ENCODE data around the gene ZCCHC2. TPM values are rescaled to one million over a fixed set of nuclear protein-coding genes. Genes with fewer than 3 reads are reported as not detected.

ZCCHC2 gene
- total RNA-seq, 1 experiment from 2014 or later, result 11.5 TPM

DNA sequence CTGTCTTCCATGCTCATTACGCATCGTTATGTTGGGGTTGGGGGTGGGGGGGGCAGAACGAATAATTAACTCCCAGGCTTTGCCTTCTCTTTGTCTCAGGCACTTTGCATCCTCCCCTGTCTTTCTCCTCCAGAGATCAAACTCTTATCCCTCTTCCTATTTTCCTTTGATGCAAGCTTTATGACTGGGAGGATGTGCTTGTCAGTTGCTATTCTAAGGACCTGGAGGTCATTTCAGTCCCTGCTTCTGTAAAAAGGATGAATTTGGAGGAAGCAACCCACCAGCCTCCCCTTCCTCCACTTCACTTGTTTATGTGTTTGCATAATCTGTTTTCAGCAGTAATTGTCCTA lies 87.5 kb downstream of the ZCCHC2 start:
- Histone ChIP-seq H3K4me1 (ENCODE audit: insufficient read depth, low read length, poor library complexity, severe bottlenecking) (no peaks in the 10 kb centered on the region), H3K9me3 (ENCODE audit: low read depth, low read length, poor library complexity, severe bottlenecking) (no peaks in the 10 kb centered on the region), H3K27me3 (replicated peaks; ENCODE audit: insufficient read depth, low read depth, low read length, poor library complexity) (peaks cover 8% of the 10 kb centered on the region), H3K27ac (ENCODE audit: low read depth, low read length, poor library complexity, severe bottlenecking) (no peak overlapping the region), H3K36me3 (ENCODE audit: insufficient read depth, low read length, poor library complexity, severe bottlenecking) (no peaks in the 10 kb centered on the region), H3K4me3 (ENCODE audit: low read depth, low read length, poor library complexity, severe bottlenecking) (no peak overlapping the region)
- no TSS peak for BruUV-seq (replicated peaks)
- no peak for TF ChIP-seq EZH2 (IDR thresholded peaks at IDR 0.05; ENCODE audit: borderline replicate concordance, low read depth, low read length, poor library complexity, severe bottlenecking)
- TF ChIP-seq, protein P1, sequence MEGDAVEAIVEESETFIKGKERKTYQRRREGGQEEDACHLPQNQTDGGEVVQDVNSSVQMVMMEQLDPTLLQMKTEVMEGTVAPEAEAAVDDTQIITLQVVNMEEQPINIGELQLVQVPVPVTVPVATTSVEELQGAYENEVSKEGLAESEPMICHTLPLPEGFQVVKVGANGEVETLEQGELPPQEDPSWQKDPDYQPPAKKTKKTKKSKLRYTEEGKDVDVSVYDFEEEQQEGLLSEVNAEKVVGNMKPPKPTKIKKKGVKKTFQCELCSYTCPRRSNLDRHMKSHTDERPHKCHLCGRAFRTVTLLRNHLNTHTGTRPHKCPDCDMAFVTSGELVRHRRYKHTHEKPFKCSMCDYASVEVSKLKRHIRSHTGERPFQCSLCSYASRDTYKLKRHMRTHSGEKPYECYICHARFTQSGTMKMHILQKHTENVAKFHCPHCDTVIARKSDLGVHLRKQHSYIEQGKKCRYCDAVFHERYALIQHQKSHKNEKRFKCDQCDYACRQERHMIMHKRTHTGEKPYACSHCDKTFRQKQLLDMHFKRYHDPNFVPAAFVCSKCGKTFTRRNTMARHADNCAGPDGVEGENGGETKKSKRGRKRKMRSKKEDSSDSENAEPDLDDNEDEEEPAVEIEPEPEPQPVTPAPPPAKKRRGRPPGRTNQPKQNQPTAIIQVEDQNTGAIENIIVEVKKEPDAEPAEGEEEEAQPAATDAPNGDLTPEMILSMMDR (conservative IDR thresholded peaks at IDR 0.05; ENCODE audit: low read depth, low read length), result no peak
- ChIA-PET CTCF (no interaction called here), POLR2A (ENCODE audit: low non-redundant PET) (no interaction called here)
- no peak for DNase-seq (ENCODE audit: low spot score)
- intact Hi-C loops (cut with micrococcal nuclease; ENCODE audit: unreplicated experiment), result no loop called here

DNA sequence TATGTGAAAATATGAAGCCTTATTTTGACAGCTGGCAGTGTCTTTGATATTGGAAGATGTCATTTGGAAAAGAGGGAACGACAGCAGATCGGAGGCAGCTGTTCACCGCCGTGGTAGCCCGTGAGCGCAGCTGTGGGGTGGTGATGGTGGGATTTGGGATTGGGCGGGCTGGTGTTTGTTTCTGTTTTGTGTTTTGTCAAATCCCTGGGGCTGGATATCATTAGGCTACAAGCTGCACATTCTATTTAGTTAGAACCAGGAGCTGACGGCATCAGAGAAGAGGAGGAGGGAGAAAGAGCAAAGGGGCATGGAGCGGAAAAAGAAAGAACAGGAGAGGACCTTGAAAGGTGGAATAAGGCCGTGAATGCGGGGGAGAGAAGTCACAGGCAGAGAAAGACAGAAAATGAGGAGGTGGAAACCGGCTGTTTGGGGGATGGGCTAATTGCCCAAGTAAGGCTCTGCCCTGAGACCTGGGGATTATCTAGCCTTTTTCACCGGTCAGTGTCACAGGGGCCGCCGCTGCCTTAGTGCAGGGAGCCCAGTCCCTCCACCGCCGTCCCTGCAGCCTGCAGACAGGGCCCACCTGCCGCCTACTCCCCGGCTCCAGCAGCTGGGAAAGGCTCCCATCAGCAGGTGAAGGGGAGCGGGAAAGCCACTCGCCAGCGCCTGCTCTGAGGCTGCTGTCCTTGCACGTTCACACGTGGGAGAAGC lies 88.0 kb downstream of the ZCCHC2 start:
- no peak for TF ChIP-seq EZH2 (IDR thresholded peaks at IDR 0.05; ENCODE audit: borderline replicate concordance, low read depth, low read length, poor library complexity, severe bottlenecking)
- TF ChIP-seq, protein P1 (conservative IDR thresholded peaks at IDR 0.05; ENCODE audit: low read depth, low read length), result no peak
- no peaks in the 10 kb centered on the region for H3K4me1 ChIP-seq (ENCODE audit: insufficient read depth, low read length, poor library complexity, severe bottlenecking)
- H3K4me3 ChIP-seq (ENCODE audit: low read depth, low read length, poor library complexity, severe bottlenecking), result no peak overlapping the region
- H3K36me3 ChIP-seq (ENCODE audit: insufficient read depth, low read length, poor library complexity, severe bottlenecking), result no peaks in the 10 kb centered on the region
- ChIA-PET CTCF (no interaction called here), POLR2A (ENCODE audit: low non-redundant PET) (no interaction called here)
- intact Hi-C loops (cut with micrococcal nuclease; ENCODE audit: unreplicated experiment), result no loop called here
- no peak overlapping the region for H3K27ac ChIP-seq (ENCODE audit: low read depth, low read length, poor library complexity, severe bottlenecking)
- peaks cover 8% of the 10 kb centered on the region for H3K27me3 ChIP-seq (replicated peaks; ENCODE audit: insufficient read depth, low read depth, low read length, poor library complexity)
- no peaks in the 10 kb centered on the region for H3K9me3 ChIP-seq (ENCODE audit: low read depth, low read length, poor library complexity, severe bottlenecking)
- no TSS peak for BruUV-seq (replicated peaks)
- no peak for DNase-seq (ENCODE audit: low spot score)

DNA sequence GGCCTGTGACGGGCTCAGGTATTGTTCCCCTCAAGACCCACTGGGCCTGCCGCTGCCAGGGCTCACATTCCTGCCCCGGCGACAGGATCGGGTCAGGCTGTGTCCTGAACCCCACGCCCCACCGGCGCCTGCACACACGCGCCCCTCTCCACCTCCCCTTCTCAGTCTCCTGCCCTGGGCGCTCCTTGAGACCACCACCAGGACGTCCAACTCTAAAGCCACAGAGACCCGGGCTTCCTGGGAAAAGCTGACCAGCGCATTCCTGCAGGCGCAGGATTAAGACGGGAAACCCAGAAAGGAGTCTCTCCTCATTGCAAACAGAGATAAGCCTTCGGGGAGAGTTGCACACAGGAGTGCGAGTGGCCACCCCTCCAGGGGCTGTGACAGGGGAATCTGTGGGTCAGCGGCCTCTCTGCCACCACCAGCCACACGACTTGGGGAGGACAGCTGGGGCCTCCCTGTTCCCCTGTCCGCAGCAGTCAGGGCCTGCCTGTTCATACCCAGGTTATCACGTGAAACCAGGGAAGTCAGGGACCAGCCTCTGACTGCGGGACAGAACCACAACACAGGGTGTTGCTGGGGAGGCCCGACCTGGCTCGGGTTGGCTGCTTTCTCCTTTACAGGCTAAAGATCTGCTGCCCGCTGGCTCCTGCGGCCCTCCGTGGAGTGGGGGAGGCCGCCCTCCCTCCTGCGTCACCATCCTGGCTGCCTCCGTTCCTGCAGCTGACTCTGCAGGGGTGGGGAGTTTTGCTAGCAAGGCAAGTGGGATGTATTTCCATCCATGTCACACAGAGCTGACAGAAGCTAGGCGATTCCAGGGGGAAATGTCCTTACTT lies 88.8 kb downstream of the ZCCHC2 start:
- intact Hi-C loops (cut with micrococcal nuclease; ENCODE audit: unreplicated experiment), result no loop called here
- no peak for DNase-seq (ENCODE audit: low spot score)
- no TSS peak for BruUV-seq (replicated peaks)
- POLR2A ChIA-PET (ENCODE audit: low non-redundant PET), result no interaction called here
- no peak for TF ChIP-seq EZH2 (IDR thresholded peaks at IDR 0.05; ENCODE audit: borderline replicate concordance, low read depth, low read length, poor library complexity, severe bottlenecking)
- TF ChIP-seq, protein P1 (conservative IDR thresholded peaks at IDR 0.05; ENCODE audit: low read depth, low read length), result no peak
- Histone ChIP-seq H3K36me3 (ENCODE audit: insufficient read depth, low read length, poor library complexity, severe bottlenecking) (no peaks in the 10 kb centered on the region), H3K27me3 (replicated peaks; ENCODE audit: insufficient read depth, low read depth, low read length, poor library complexity) (peaks cover 8% of the 10 kb centered on the region), H3K4me3 (ENCODE audit: low read depth, low read length, poor library complexity, severe bottlenecking) (no peak overlapping the region), H3K4me1 (ENCODE audit: insufficient read depth, low read length, poor library complexity, severe bottlenecking) (no peaks in the 10 kb centered on the region), H3K27ac (ENCODE audit: low read depth, low read length, poor library complexity, severe bottlenecking) (no peak overlapping the region), H3K9me3 (ENCODE audit: low read depth, low read length, poor library complexity, severe bottlenecking) (no peaks in the 10 kb centered on the region)
- CTCF ChIA-PET, result no interaction called here
